Measurements from ENCODE around the gene MBD6.
"Not testable (repeated sequence)": the region's sequence is repeated elsewhere in the genome, so short reads cannot be mapped to it uniquely, and the experiment has no call there.

MBD6 gene

GRCh38 chr12:57500213-57500612 lies 22.4 kb upstream of the MBD6 start:
- DNase-seq (ENCODE audit: low read depth) = no peak
- TF ChIP-seq CTCF (conservative IDR thresholded peaks at IDR 0.05; ENCODE audit: low read depth, low read length) = no peak
- no peak overlapping the region for H3K4me3 ChIP-seq (ENCODE audit: low read depth, low read length)

GRCh38 chr12:57502311-57502969 lies 20.2 kb upstream of the MBD6 start:
- DNase-seq (ENCODE audit: low read depth); H3K4me3 ChIP-seq (ENCODE audit: low read depth, low read length): not testable (repeated sequence)

- not testable (repeated sequence) for DNase-seq (ENCODE audit: low read depth); H3K4me3 ChIP-seq (ENCODE audit: low read depth, low read length)
These were observed 16.1 kb upstream of the MBD6 start for GRCh38 chr12:57506541-57506940.

GRCh38 chr12:57507796-57508195 lies 14.8 kb upstream of the MBD6 start:
- H3K4me3 ChIP-seq (ENCODE audit: low read depth, low read length); DNase-seq (ENCODE audit: low read depth): not testable (repeated sequence)

DNA sequence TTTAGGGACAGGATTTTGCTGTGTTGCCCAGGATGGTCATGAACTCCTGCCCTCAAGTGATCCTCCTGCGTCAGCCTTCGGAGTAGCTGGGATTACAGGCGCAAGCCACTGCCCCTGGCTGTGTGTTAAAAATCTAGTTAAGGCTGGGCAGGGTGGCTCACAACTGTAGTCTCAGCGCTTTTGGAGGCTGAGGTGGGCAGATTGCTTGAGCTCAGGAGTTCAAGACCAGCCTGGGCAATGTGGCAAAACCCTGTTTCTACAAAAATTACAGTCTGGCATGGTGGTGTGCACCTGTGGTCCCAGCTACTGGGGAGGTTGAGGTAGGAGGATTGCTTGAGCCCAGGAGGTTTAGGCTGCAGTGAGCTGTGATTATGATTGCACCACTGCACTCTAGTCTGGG lies 11.5 kb upstream of the MBD6 start:
- DNase-seq (ENCODE audit: low read depth) = no peak
- no peak for TF ChIP-seq CTCF (conservative IDR thresholded peaks at IDR 0.05; ENCODE audit: low read depth, low read length)

GRCh38 chr12:57511588-57512325 lies 10.9 kb upstream of the MBD6 start:
- H3K4me3 ChIP-seq (ENCODE audit: low read depth, low read length) = no peak overlapping the region
- TF ChIP-seq CTCF (conservative IDR thresholded peaks at IDR 0.05; ENCODE audit: low read depth, low read length) = no peak
- DNase-seq (ENCODE audit: low read depth) = no peak

More for the DNA sequence above, 11.5 kb upstream of the MBD6 start:
- H3K4me3 ChIP-seq (ENCODE audit: low read depth, low read length) = no peak overlapping the region

- no peak for TF ChIP-seq CTCF (conservative IDR thresholded peaks at IDR 0.05; ENCODE audit: low read depth, low read length)
- no peak overlapping the region for H3K4me3 ChIP-seq (ENCODE audit: low read depth, low read length)
- DNase-seq (ENCODE audit: low read depth) = no peak
These were observed 10.0 kb upstream of the MBD6 start for GRCh38 chr12:57512665-57513064.

DNA sequence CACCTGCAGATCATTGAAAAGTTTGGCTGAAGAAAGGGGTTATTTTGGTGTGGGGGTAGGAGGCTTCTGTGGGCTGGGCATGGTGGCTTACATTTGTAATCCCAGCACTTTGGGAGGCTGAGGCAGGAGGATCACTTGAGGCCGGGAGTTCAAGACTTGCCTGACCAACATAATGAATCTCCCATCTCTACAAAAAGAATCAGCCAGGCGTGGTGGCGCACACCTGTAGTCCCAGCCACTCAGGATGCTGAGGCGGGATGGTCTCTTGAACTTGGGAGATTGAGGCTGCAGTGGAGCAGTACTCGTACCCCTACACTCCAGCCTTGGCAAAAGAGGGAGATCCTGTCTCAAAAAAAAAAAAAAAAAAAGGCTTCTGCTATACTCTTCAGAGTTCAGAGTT lies 9.4 kb upstream of the MBD6 start:
- no peak for TF ChIP-seq CTCF (conservative IDR thresholded peaks at IDR 0.05; ENCODE audit: low read depth, low read length)
- no peak for DNase-seq (ENCODE audit: low read depth)
- H3K4me3 ChIP-seq (ENCODE audit: low read depth, low read length) = no peak overlapping the region

DNA sequence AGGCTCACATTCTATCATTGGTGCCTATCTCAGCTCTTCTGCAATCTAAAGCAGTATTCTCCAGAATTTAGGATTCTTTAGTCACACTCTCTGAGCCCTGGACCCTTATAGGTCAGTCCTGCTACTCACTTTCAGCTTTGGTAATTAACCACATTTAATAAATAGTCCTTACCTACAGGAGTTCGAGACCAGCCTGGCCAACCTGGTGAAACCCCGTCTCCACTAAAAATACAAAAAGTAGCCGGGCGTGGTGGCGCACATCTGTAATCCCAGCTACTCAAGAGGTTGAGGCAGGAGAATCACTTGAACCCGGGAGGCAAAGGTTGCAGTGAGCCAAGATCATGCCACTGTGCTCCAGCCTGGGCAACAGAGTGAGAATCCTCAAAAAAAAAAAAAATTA lies 8.9 kb upstream of the MBD6 start:
- DNase-seq (ENCODE audit: low read depth); H3K4me3 ChIP-seq (ENCODE audit: low read depth, low read length): not testable (repeated sequence)

GRCh38 chr12:57514246-57514645 lies 8.4 kb upstream of the MBD6 start:
- H3K4me3 ChIP-seq (ENCODE audit: low read depth, low read length); DNase-seq (ENCODE audit: low read depth): not testable (repeated sequence)
